ENCODE results near the gene CEP162. TPM values are rescaled to one million over a fixed set of nuclear protein-coding genes. Genes with fewer than 3 reads are reported as not detected.

The CEP162 gene
- total RNA-seq, 2 experiments from 2014 or later: 2.6 to 2.8 TPM

- Histone ChIP-seq H3K27ac (ENCODE audit: low read depth in 1 of 2, low read length in 2 of 2) (no peak overlapping the region), H3K4me1 (ENCODE audit: insufficient read depth, low read length) (no peaks in the 10 kb centered on the region), H3K9me3 (ENCODE audit: control insufficient read depth in 1 of 2, insufficient read depth in 1 of 2, low read length in 2 of 2) (no peaks in the 10 kb centered on the region), H3K4me3 (ENCODE audit: low read length) (no peak overlapping the region), H3K27me3 (ENCODE audit: control insufficient read depth in 1 of 2, insufficient read depth in 2 of 2, low read length in 2 of 2) (no peaks in the 10 kb centered on the region), H3K36me3 (ENCODE audit: insufficient read depth, low read length) (no peaks in the 10 kb centered on the region)
- TF ChIP-seq, protein P1, sequence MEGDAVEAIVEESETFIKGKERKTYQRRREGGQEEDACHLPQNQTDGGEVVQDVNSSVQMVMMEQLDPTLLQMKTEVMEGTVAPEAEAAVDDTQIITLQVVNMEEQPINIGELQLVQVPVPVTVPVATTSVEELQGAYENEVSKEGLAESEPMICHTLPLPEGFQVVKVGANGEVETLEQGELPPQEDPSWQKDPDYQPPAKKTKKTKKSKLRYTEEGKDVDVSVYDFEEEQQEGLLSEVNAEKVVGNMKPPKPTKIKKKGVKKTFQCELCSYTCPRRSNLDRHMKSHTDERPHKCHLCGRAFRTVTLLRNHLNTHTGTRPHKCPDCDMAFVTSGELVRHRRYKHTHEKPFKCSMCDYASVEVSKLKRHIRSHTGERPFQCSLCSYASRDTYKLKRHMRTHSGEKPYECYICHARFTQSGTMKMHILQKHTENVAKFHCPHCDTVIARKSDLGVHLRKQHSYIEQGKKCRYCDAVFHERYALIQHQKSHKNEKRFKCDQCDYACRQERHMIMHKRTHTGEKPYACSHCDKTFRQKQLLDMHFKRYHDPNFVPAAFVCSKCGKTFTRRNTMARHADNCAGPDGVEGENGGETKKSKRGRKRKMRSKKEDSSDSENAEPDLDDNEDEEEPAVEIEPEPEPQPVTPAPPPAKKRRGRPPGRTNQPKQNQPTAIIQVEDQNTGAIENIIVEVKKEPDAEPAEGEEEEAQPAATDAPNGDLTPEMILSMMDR (IDR thresholded peaks at IDR 0.05): no peak
- Mint-ChIP-seq H3K36me3 (ENCODE audit: low read depth) (no peaks in the 10 kb centered on the region), H3K4me1 (ENCODE audit: low read depth) (no peaks in the 10 kb centered on the region), H3K4me3 (no peak overlapping the region), H3K27ac (no peak overlapping the region), H3K9me3 (no peaks in the 10 kb centered on the region), H3K27me3 (peaks cover 28% of the 10 kb centered on the region)
- ChIA-PET CTCF (no interaction called here), POLR2A (no interaction called here)
- no peak for ATAC-seq (ENCODE audit: poor library complexity)
- DNase-seq: no peak
- intact Hi-C loops (cut with DNase I, micrococcal nuclease): no loop called here
These were observed 42.7 kb upstream of the CEP162 start for GRCh38 chr6:84269947-84270733.

DNA sequence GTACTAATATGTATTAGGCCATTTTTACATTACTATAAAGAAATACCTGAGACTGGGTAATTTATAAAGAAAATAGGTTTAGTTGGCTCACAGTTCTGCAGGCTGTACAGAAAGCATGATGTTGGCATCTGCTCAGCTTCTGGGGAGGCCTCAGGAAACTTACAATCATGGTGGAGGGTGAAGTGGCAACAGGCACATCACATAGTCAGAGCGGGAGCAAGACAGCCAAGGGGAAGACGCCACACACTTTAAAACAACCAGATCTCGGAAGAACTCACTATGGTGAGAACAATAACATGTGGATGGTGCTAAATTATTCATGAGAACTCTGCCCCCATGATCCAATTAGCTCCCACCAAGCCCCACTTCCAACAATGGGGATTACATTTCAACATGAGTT lies 41.3 kb upstream of the CEP162 start:
- no peaks in the 10 kb centered on the region for H3K9me3 ChIP-seq (ENCODE audit: control insufficient read depth in 1 of 2, insufficient read depth in 1 of 2, low read length in 2 of 2)
- H3K27ac Mint-ChIP-seq: no peak overlapping the region
- ChIA-PET POLR2A (no interaction called here), CTCF (no interaction called here)
- no peaks in the 10 kb centered on the region for H3K36me3 ChIP-seq (ENCODE audit: insufficient read depth, low read length)
- no peaks in the 10 kb centered on the region for H3K4me1 ChIP-seq (ENCODE audit: insufficient read depth, low read length)
- H3K4me3 Mint-ChIP-seq: no peak overlapping the region
- H3K9me3 Mint-ChIP-seq: no peaks in the 10 kb centered on the region
- peaks cover 27% of the 10 kb centered on the region for H3K27me3 Mint-ChIP-seq
- H3K27ac ChIP-seq (ENCODE audit: low read depth in 1 of 2, low read length in 2 of 2): no peak overlapping the region
- no peaks in the 10 kb centered on the region for H3K36me3 Mint-ChIP-seq (ENCODE audit: low read depth)
- TF ChIP-seq, protein P1 (IDR thresholded peaks at IDR 0.05): no peak
- H3K4me3 ChIP-seq (ENCODE audit: low read length): no peak overlapping the region
- no peaks in the 10 kb centered on the region for H3K27me3 ChIP-seq (ENCODE audit: control insufficient read depth in 1 of 2, insufficient read depth in 2 of 2, low read length in 2 of 2)
- ATAC-seq (ENCODE audit: poor library complexity) (no peak), DNase-seq (no peak)
- intact Hi-C loops (cut with DNase I, micrococcal nuclease): no loop called here
- no peaks in the 10 kb centered on the region for H3K4me1 Mint-ChIP-seq (ENCODE audit: low read depth)

GRCh38 chr6:84263557-84263956 lies 36.1 kb upstream of the CEP162 start:
- POLR2A ChIA-PET: no interaction called here
- no peak for ATAC-seq (ENCODE audit: poor library complexity)
- H3K36me3 Mint-ChIP-seq (ENCODE audit: low read depth): no peaks in the 10 kb centered on the region

More at GRCh38 chr6:84263557-84263956, 36.1 kb upstream of the CEP162 start:
- Histone ChIP-seq H3K27me3 (ENCODE audit: control insufficient read depth in 1 of 2, insufficient read depth in 2 of 2, low read length in 2 of 2) (no peaks in the 10 kb centered on the region), H3K4me3 (ENCODE audit: low read length) (no peak overlapping the region), H3K4me1 (ENCODE audit: insufficient read depth, low read length) (no peaks in the 10 kb centered on the region), H3K36me3 (ENCODE audit: insufficient read depth, low read length) (no peaks in the 10 kb centered on the region), H3K9me3 (ENCODE audit: control insufficient read depth in 1 of 2, insufficient read depth in 1 of 2, low read length in 2 of 2) (no peaks in the 10 kb centered on the region), H3K27ac (ENCODE audit: low read depth in 1 of 2, low read length in 2 of 2) (no peak overlapping the region)
- CTCF ChIA-PET: no interaction called here
- no peak overlapping the region for H3K4me3 Mint-ChIP-seq
- no peak overlapping the region for H3K27ac Mint-ChIP-seq
- TF ChIP-seq, protein P1 (IDR thresholded peaks at IDR 0.05): no peak
- intact Hi-C loops (cut with DNase I, micrococcal nuclease): no loop called here
- peaks cover 32% of the 10 kb centered on the region for H3K27me3 Mint-ChIP-seq
- H3K4me1 Mint-ChIP-seq (ENCODE audit: low read depth): no peaks in the 10 kb centered on the region
- no peaks in the 10 kb centered on the region for H3K9me3 Mint-ChIP-seq
- no peak for DNase-seq
